ENCODE data around the gene BLTP3B.
A peak's percentile ranks its signal among the peaks of the same experiment; 100 is the strongest.

The BLTP3B gene

GRCh38 chr12:100166232-100166631 lies 23.6 kb upstream of the BLTP3B start:
- TF ChIP-seq CTCF (IDR thresholded peaks at IDR 0.05; ENCODE audit: low read length) (no peak), EZH2 (IDR thresholded peaks at IDR 0.05; ENCODE audit: borderline replicate concordance, low read length) (no peak)
- Histone ChIP-seq H3K9me2 (ENCODE audit: low read depth, low read length) (no peaks in the 10 kb centered on the region), H3K27ac (ENCODE audit: low read depth, low read length, poor library complexity, severe bottlenecking) (no peak overlapping the region), H3K4me1 (ENCODE audit: insufficient read depth, low read length, severe bottlenecking) (peaks cover 9% of the 10 kb centered on the region), H3K9ac (ENCODE audit: low read length) (no peak overlapping the region), H3K79me2 (ENCODE audit: insufficient read depth, low read length) (no peaks in the 10 kb centered on the region), H3K4me2 (ENCODE audit: low read length) (no peak overlapping the region), H4K20me1 (ENCODE audit: insufficient read depth, low read length) (no peaks in the 10 kb centered on the region), H3F3A (ENCODE audit: insufficient read depth, low read length) (no peaks in the 10 kb centered on the region), H2AFZ (ENCODE audit: low read length) (no peak overlapping the region), H3K36me3 (ENCODE audit: insufficient read depth, low read length) (0 out of 2 replicates have a peak, but pooled peaks cover 5% of the 10 kb centered on the region), H3K4me3 (ENCODE audit: low read depth, low read length, poor library complexity, severe bottlenecking) (no peak overlapping the region), H3K27me3 (ENCODE audit: insufficient read depth, low read length) (no peaks in the 10 kb centered on the region), H3K9me3 (ENCODE audit: low read length) (no peaks in the 10 kb centered on the region)

- Histone ChIP-seq H3K79me2 (ENCODE audit: insufficient read depth, low read length) (no peaks in the 10 kb centered on the region), H3K9me2 (ENCODE audit: low read depth, low read length) (no peaks in the 10 kb centered on the region), H4K20me1 (ENCODE audit: insufficient read depth, low read length) (no peaks in the 10 kb centered on the region), H3K9ac (ENCODE audit: low read length) (no peak overlapping the region), H3K4me2 (ENCODE audit: low read length) (no peak overlapping the region), H3K27ac (ENCODE audit: low read depth, low read length, poor library complexity, severe bottlenecking) (no peak overlapping the region), H3K4me3 (ENCODE audit: low read depth, low read length, poor library complexity, severe bottlenecking) (no peak overlapping the region), H3F3A (ENCODE audit: insufficient read depth, low read length) (no peaks in the 10 kb centered on the region), H3K36me3 (ENCODE audit: insufficient read depth, low read length) (0 out of 2 replicates have a peak, but pooled peaks cover 5% of the 10 kb centered on the region), H3K9me3 (ENCODE audit: low read length) (no peaks in the 10 kb centered on the region), H3K27me3 (ENCODE audit: insufficient read depth, low read length) (no peaks in the 10 kb centered on the region), H2AFZ (ENCODE audit: low read length) (no peak overlapping the region), H3K4me1 (ENCODE audit: insufficient read depth, low read length, severe bottlenecking) (peaks cover 9% of the 10 kb centered on the region)
- TF ChIP-seq EZH2 (IDR thresholded peaks at IDR 0.05; ENCODE audit: borderline replicate concordance, low read length) (no peak), CTCF (IDR thresholded peaks at IDR 0.05; ENCODE audit: low read length) (no peak)
These were observed 22.7 kb upstream of the BLTP3B start for GRCh38 chr12:100165356-100165755.

GRCh38 chr12:100164153-100164704 lies 21.6 kb upstream of the BLTP3B start:
- Histone ChIP-seq H3K9me3 (ENCODE audit: low read length) (no peaks in the 10 kb centered on the region), H3F3A (ENCODE audit: insufficient read depth, low read length) (no peaks in the 10 kb centered on the region), H3K36me3 (ENCODE audit: insufficient read depth, low read length) (0 out of 2 replicates have a peak, but pooled peaks cover 5% of the 10 kb centered on the region), H3K9ac (ENCODE audit: low read length) (no peak overlapping the region), H3K4me1 (ENCODE audit: insufficient read depth, low read length, severe bottlenecking) (peaks cover 9% of the 10 kb centered on the region), H2AFZ (ENCODE audit: low read length) (no peak overlapping the region), H3K4me2 (ENCODE audit: low read length) (peak overlapping the region; percentile 54; the same call in 1 of the 2 replicates), H3K27ac (ENCODE audit: low read depth, low read length, poor library complexity, severe bottlenecking) (no peak overlapping the region), H4K20me1 (ENCODE audit: insufficient read depth, low read length) (no peaks in the 10 kb centered on the region), H3K79me2 (ENCODE audit: insufficient read depth, low read length) (no peaks in the 10 kb centered on the region), H3K9me2 (ENCODE audit: low read depth, low read length) (no peaks in the 10 kb centered on the region), H3K4me3 (ENCODE audit: low read depth, low read length, poor library complexity, severe bottlenecking) (no peak overlapping the region), H3K27me3 (ENCODE audit: insufficient read depth, low read length) (no peaks in the 10 kb centered on the region)
- TF ChIP-seq CTCF (IDR thresholded peaks at IDR 0.05; ENCODE audit: low read length): no peak
- no peak for TF ChIP-seq EZH2 (IDR thresholded peaks at IDR 0.05; ENCODE audit: borderline replicate concordance, low read length)
